Hippocampal formation (tissue), 2 donors: ENCODE measurements around the gene ACOX3.
"Not testable (repeated sequence)": the region's sequence is repeated elsewhere in the genome, so short reads cannot be mapped to it uniquely, and the experiment has no call there.

Experiments
- DNase-seq, 2 donors: peaks; one replicate each; lab custom pipeline; 2025; lab: John Stamatoyannopoulos, UW

Gene ACOX3

GRCh38 chr4:8440492-8441311 lies at the start of gene ACOX3, which contains the start of gene TRMT44:
Gene ACOX3 (minus strand): TSS chr4:8440723. CDS start chr4:8416521, 24,202 bp downstream.
Gene TRMT44 (plus strand): TSS chr4:8440777. CDS start chr4:8440823, 46 bp downstream.
- DNase-seq = peak; percentile 65 to 87

GRCh38 chr4:8488791-8489369 lies 48.4 kb upstream of the ACOX3 start:
- no peak for DNase-seq

GRCh38 chr4:8486643-8487042 lies 46.1 kb upstream of the ACOX3 start:
- not testable (repeated sequence) for DNase-seq

- DNase-seq = no peak
These were observed 39.7 kb upstream of the ACOX3 start for GRCh38 chr4:8480221-8480620.

GRCh38 chr4:8478801-8479744 lies 38.5 kb upstream of the ACOX3 start:
- no peak for DNase-seq

GRCh38 chr4:8478371-8478770 lies 37.8 kb upstream of the ACOX3 start:
- DNase-seq = no peak

- no peak for DNase-seq
These were observed 37.2 kb upstream of the ACOX3 start for GRCh38 chr4:8477676-8478075.

GRCh38 chr4:8477095-8477635 lies 36.6 kb upstream of the ACOX3 start:
- no peak for DNase-seq

- no peak for DNase-seq
These were observed 35.4 kb upstream of the ACOX3 start for GRCh38 chr4:8475751-8476575.

- DNase-seq = no peak
These were observed 34.3 kb upstream of the ACOX3 start for GRCh38 chr4:8474856-8475255.

GRCh38 chr4:8473920-8474590 lies 33.5 kb upstream of the ACOX3 start:
- DNase-seq = no peak

GRCh38 chr4:8473198-8473919 lies 32.8 kb upstream of the ACOX3 start:
- no peak for DNase-seq

- DNase-seq = no peak
These were observed 32.2 kb upstream of the ACOX3 start for GRCh38 chr4:8472689-8473197.

- no peak for DNase-seq
These were observed 31.7 kb upstream of the ACOX3 start for GRCh38 chr4:8472158-8472688.

- no peak for DNase-seq
These were observed 30.8 kb upstream of the ACOX3 start for GRCh38 chr4:8471211-8471875.

GRCh38 chr4:8470451-8471024 lies 30.0 kb upstream of the ACOX3 start:
- no peak for DNase-seq

GRCh38 chr4:8469550-8469949 lies 29.0 kb upstream of the ACOX3 start:
- no peak for DNase-seq

- peak; percentile 22 to 60 for DNase-seq
These were observed 28.4 kb upstream of the ACOX3 start for GRCh38 chr4:8468746-8469535.
